Lower leg skin (tissue), 3 donors: ENCODE data around the gene OSTC.

Experiments
- POLR2A ChIP-seq, 2 donors: fragments of 450-650 bp; IDR thresholded peaks; one replicate each; pipeline ENCODE4 v1.6.1; 2016 to 2017; ENCODE audit warnings: antibody characterized with exemption in 2 of 2, mild to moderate bottlenecking in 1 of 2, moderate library complexity in 1 of 2
- TF ChIP-seq, protein P1 (sequence below), 3 donors: fragments of 450-650 bp; IDR thresholded peaks; one replicate each; pipeline ENCODE4 v1.5.1; 2016; ENCODE audit warnings: antibody characterized with exemption in 3 of 3, mild to moderate bottlenecking in 3 of 3, moderate library complexity in 2 of 3

DNA sequence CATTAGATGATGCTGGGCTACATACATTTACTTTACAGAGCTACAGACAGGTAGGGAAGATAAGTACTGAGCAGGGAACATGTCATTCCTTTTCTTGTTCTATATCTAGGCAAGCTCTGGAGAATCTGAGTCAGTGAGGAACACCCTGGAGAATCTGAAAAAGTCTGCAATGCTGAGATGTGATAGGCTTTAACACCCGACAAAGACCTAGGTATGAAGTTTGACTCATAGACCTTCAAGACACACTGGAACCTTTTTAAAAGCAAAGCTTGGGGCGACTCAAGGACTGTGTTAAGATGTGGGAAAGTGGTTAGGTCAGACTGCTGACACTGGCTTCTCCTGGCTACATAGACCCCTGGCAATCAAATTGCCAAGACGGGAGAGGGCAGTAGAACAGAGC, 42.8 kb downstream of the OSTC start:
- TF ChIP-seq, protein P1, sequence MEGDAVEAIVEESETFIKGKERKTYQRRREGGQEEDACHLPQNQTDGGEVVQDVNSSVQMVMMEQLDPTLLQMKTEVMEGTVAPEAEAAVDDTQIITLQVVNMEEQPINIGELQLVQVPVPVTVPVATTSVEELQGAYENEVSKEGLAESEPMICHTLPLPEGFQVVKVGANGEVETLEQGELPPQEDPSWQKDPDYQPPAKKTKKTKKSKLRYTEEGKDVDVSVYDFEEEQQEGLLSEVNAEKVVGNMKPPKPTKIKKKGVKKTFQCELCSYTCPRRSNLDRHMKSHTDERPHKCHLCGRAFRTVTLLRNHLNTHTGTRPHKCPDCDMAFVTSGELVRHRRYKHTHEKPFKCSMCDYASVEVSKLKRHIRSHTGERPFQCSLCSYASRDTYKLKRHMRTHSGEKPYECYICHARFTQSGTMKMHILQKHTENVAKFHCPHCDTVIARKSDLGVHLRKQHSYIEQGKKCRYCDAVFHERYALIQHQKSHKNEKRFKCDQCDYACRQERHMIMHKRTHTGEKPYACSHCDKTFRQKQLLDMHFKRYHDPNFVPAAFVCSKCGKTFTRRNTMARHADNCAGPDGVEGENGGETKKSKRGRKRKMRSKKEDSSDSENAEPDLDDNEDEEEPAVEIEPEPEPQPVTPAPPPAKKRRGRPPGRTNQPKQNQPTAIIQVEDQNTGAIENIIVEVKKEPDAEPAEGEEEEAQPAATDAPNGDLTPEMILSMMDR (IDR thresholded peaks at IDR 0.05), result no peak
- no peak for TF ChIP-seq POLR2A (IDR thresholded peaks at IDR 0.05)
